Astrocyte of the cerebellum (primary cell): Measurements from ENCODE around the gene TUBGCP5.

Source experiments
- DNase-seq: peaks from one replicate; pipeline ENCODE4 v3.0.0-alpha.2; 2011; ENCODE audit warnings: low read depth
- H3K4me3 ChIP-seq: 2 replicates; pipeline ENCODE4 v1.5.1; 2011; ENCODE audit warnings: mild to moderate bottlenecking, low read depth, low read length, moderate library complexity
- CTCF ChIP-seq: IDR thresholded peaks from 2 replicates; pipeline ENCODE4 v1.5.1; 2012; ENCODE audit warnings: low read length, low read depth, moderate library complexity, mild to moderate bottlenecking; ENCODE audit errors: missing control alignments
- in situ Hi-C: cut with HindIII; loops from 2 replicates; pipeline ENCODE4 v1.10.0; 2017; ENCODE audit warnings: low sequenced_read_pairs

The TUBGCP5 gene

GRCh38 chr15:23039917-23040281 is 530 bp upstream of the TUBGCP5 start:
- no peak for TF ChIP-seq CTCF
- H3K4me3 ChIP-seq = peak overlapping the region; percentile 67
- DNase-seq = no peak
- in situ Hi-C loops = no loop called here

GRCh38 chr15:23038726-23039142 is 635 bp downstream of the TUBGCP5 start:
- TF ChIP-seq CTCF = no peak
- DNase-seq = no peak
- in situ Hi-C loops = no loop called here
- peak overlapping the region; percentile 67 for H3K4me3 ChIP-seq

- DNase-seq = no peak
- H3K4me3 ChIP-seq = no peak overlapping the region
- TF ChIP-seq CTCF = peak; percentile 75
- in situ Hi-C loops = no loop called here
Observed at GRCh38 chr15:23035964-23036566, 3.3 kb downstream of the TUBGCP5 start.

GRCh38 chr15:23033979-23034378 is 5.4 kb downstream of the TUBGCP5 start:
- in situ Hi-C loops = no loop called here
- DNase-seq = no peak
- no peak overlapping the region for H3K4me3 ChIP-seq
- no peak for TF ChIP-seq CTCF

- no peak for TF ChIP-seq CTCF
- in situ Hi-C loops = no loop called here
- DNase-seq = no peak
- no peak overlapping the region for H3K4me3 ChIP-seq
Observed at GRCh38 chr15:23026218-23026617, 13.2 kb downstream of the TUBGCP5 start.

- in situ Hi-C loops = no loop called here
- no peak overlapping the region for H3K4me3 ChIP-seq
- no peak for TF ChIP-seq CTCF
- no peak for DNase-seq
Observed at GRCh38 chr15:23022156-23022555, 17.2 kb downstream of the TUBGCP5 start.
